ENCODE data around the gene SMTN. TPM values are rescaled to one million over a fixed set of nuclear protein-coding genes. Genes with fewer than 3 reads are reported as not detected.

Gene SMTN
- total and polyA plus RNA-seq, 10 of the 15 experiments (the other 5 are each of a cell fraction or from before 2014, with no cell fraction given) = 0.92 to 21.9 (median 4.8) TPM

GRCh38 chr22:31084811-31085492 lies 3.8 kb downstream of the SMTN start (continued):
- TF ChIP-seq ZBTB4 (CRISPR knock-in tag; IDR thresholded peaks at IDR 0.05) (no peak), CTCF (IDR thresholded peaks at IDR 0.05 in 2 of 3, conservative IDR thresholded peaks at IDR 0.05 in 1 of 3; ENCODE audit: control insufficient read depth in 2 of 3, extremely low read depth in 1 of 3, insufficient read depth in 1 of 3, low read depth in 3 of 3, low read length in 3 of 3) (peak; percentile 75 to 87 (median 80)), MEF2B (IDR thresholded peaks at IDR 0.05; ENCODE audit: partially characterized antibody, poor library complexity, severe bottlenecking) (peak; percentile 73), NFIC (IDR thresholded peaks at IDR 0.05; ENCODE audit: low read depth, low read length) (no peak), SKIL (IDR thresholded peaks at IDR 0.05; ENCODE audit: low read depth, poor library complexity, severe bottlenecking) (no peak), TCF12 (IDR thresholded peaks at IDR 0.05; ENCODE audit: low read depth, low read length) (peak; percentile 41; the same call in 1 of the 2 replicates), RFX5 (IDR thresholded peaks at IDR 0.05; ENCODE audit: low read depth, low read length) (peak; percentile 8; the same call in 1 of the 2 replicates), MLLT1 (IDR thresholded peaks at IDR 0.05) (0 out of 2 replicates have a peak, but pooled peaks have one; percentile 17), GATAD2B (conservative IDR thresholded peaks at IDR 0.05; ENCODE audit: low read depth) (peak; percentile 97), HDGF (IDR thresholded peaks at IDR 0.05) (no peak), IRF4 (IDR thresholded peaks at IDR 0.05; ENCODE audit: low read depth, low read length) (no peak), RCOR1 (conservative IDR thresholded peaks at IDR 0.05; ENCODE audit: low read depth, low read length) (peak; percentile 70; the same call in 1 of the 2 replicates), PBX3 (IDR thresholded peaks at IDR 0.05; ENCODE audit: insufficient replicate concordance, low read depth, low read length) (no peak), FOXK2 (IDR thresholded peaks at IDR 0.05) (no peak), NFYB (IDR thresholded peaks at IDR 0.05; ENCODE audit: insufficient read depth, low read depth, low read length) (no peak), EZH2 (IDR thresholded peaks at IDR 0.05; ENCODE audit: borderline replicate concordance, control insufficient read depth, low read depth, low read length) (no peak), CREB1 (IDR thresholded peaks at IDR 0.05; ENCODE audit: low read depth) (peak; percentile 30; the same call in 1 of the 2 replicates)
